Adrenal gland (tissue), 12 donors: Measurements from ENCODE around the gene RANBP9. TPM values are rescaled to one million over a fixed set of nuclear protein-coding genes. Genes with fewer than 3 reads are reported as not detected.

Experiments
- DNase-seq, 7 donors: peaks; one replicate each; pipeline ENCODE4 v3.0.0-alpha.2; 2019 to 2020
- H3K27ac ChIP-seq, 5 donors: fragments of 200-600 bp; sonication (generic) in 4 of 5; 1 replicate in 3 of 5; 2 replicates in 2 of 5; pipeline versions ENCODE4 v1.5.1 to v1.8.0; 2016 to 2020; ENCODE audit warnings: mild to moderate bottlenecking in 1 of 5
- H3K27me3 ChIP-seq: fragments of 200-600 bp; 2 replicates; pipeline ENCODE4 v1.8.0; 2021
- H3K36me3 ChIP-seq, 2 donors: fragments of 200-600 bp; replicated peaks in 1 of 2; 1 replicate in 1 of 2; 2 replicates in 1 of 2; pipeline versions ENCODE4 v1.5.1 to v1.8.0; 2018 to 2022
- H3K4me1 ChIP-seq, 2 donors: fragments of 200-600 bp; replicated peaks in 1 of 2; 1 replicate in 1 of 2; 2 replicates in 1 of 2; pipeline versions ENCODE4 v1.5.1 to v1.8.0; 2018 to 2021
- H3K4me3 ChIP-seq, 4 donors: fragments of 200-600 bp; sonication (generic) in 3 of 4; one replicate each; pipeline ENCODE4 v1.5.1; 2016 to 2018
- H3K9me3 ChIP-seq, 3 donors: fragments of 200-600 bp; sonication (generic) in 1 of 3; replicated peaks in 1 of 3; 1 replicate in 2 of 3; 2 replicates in 1 of 3; pipeline versions ENCODE4 v1.5.1 to v1.8.0; 2016 to 2021
- CTCF ChIP-seq, 6 experiments: fragments of 450-650 bp in 4 of 6; fragments of 200-600 bp in 2 of 6; sonication (generic) in 1 of 6; IDR thresholded peaks; 1 replicate in 5 of 6; 2 replicates in 1 of 6; pipeline versions ENCODE4 v1.5.1 to v1.8.0; 2016 to 2021; ENCODE audit warnings: antibody characterized with exemption in 6 of 6, mild to moderate bottlenecking in 2 of 6, moderate library complexity in 1 of 6
- POLR2A ChIP-seq, 2 donors: fragments of 450-650 bp; IDR thresholded peaks; one replicate each; pipeline ENCODE4 v1.6.1; 2017; ENCODE audit warnings: antibody characterized with exemption in 2 of 2, mild to moderate bottlenecking in 2 of 2, moderate library complexity in 1 of 2
- WGBS, 4 donors: extraction: QIAGEN DNeasy Blood & Tissue Kit in 2 of 4; methylation state at CpG; one replicate each; pipeline versions ENCODE4 v1.1.5 to v1.1.7; 2013 to 2017; 5-methylcytosine and 5-hydroxymethylcytosine counted together
- intact Hi-C, 2 donors: fragments of 100-400 bp; cut with DNase I; formaldehyde crosslinking; loops; one replicate each; pipeline versions ENCODE4 v1.14.1 to v1.15.0; 2022 to 2023
- polyA plus RNA-seq, 3 donors: library from polyadenylated mRNA; stranded (reverse); fragments of 200-250 nt in 2 of 3; fragments of 350-450 nt in 1 of 3; fragmentation: Illumina TruSeq in 1 of 3; extraction: RNeasy Lipid Tissue Mini Kit (QIAGEN cat#74804) in 1 of 3; gene quantifications; one replicate each; pipeline ENCODE4 v1.2.3, GENCODE V29; 2013 to 2014
- total RNA-seq, 9 donors: library from RNA; depleted of rRNA in 4 of 9; stranded (reverse); fragments of >200 nt in 4 of 9; fragments of 120-200 nt in 1 of 9; fragmentation: NEBNext Ultra II Directional in 1 of 9; extraction: Animal tissue kit (Norgen Biotek cat#: 25700) in 1 of 9; gene quantifications; one replicate each; pipeline versions ENCODE4 v1.1.0 to v1.2.4, GENCODE V29; 2013 to 2023
- donor health status: healthy with polysubstance abuse.
- donor health status: Bipolar disorder and iron deficiency.
- donor health status: DM: yes; HTN: yes; CAD: no.
- donor health status: DM: no; HTN: no; CAD: no.
- donor health status: DM: no; HTN: no; CAD: no.
- donor health status: DM: yes; HTN: yes; CAD: no.

RANBP9 gene
- total and polyA plus RNA-seq, 12 donors = 20.1 to 63.1 (median 37.9) TPM

DNA sequence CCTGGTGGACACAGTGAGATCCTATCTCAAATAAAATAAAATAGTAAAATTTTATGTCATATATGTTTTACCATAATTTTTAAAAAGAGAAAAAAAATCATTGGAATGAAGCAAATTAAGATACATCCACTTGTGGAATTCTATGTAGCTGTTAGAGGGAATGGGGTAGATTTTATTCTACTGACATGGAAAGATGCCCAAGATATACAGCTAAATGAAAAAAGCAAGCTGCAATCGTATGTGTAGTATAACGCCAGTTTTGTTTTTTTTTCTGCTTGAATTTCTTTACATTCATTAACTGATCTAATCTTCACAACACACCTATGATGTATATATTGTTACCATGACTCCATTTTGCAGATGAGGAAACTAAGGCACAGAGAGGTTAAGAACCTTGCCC lies 23.4 kb upstream of the RANBP9 start:
- TF ChIP-seq CTCF (IDR thresholded peaks at IDR 0.05) (no peak), POLR2A (IDR thresholded peaks at IDR 0.05) (no peak)
- peaks cover 0 to 5% of the 10 kb centered on the region in 2 donors for H3K4me1 ChIP-seq
- H3K4me3 ChIP-seq = no peak overlapping the region
- H3K9me3 ChIP-seq = no peaks in the 10 kb centered on the region
- H3K27me3 ChIP-seq = no peaks in the 10 kb centered on the region
- intact Hi-C loops = no loop called here
- no peak overlapping the region for H3K27ac ChIP-seq
- WGBS, 4 donors = 84 to 94% (median 91%) methylated on average over 2 of the region's 2 CpGs
- no peak for DNase-seq
- no peaks in the 10 kb centered on the region for H3K36me3 ChIP-seq

GRCh38 chr6:13733178-13733887 lies 21.7 kb upstream of the RANBP9 start:
- H3K27me3 ChIP-seq = no peaks in the 10 kb centered on the region
- peaks cover 0 to 5% of the 10 kb centered on the region in 2 donors for H3K4me1 ChIP-seq
- peak overlapping the region in 1 of 5 donors; percentile 55 for H3K27ac ChIP-seq
- H3K36me3 ChIP-seq = no peaks in the 10 kb centered on the region
- H3K4me3 ChIP-seq = peak overlapping the region in 1 of 4 donors; percentile 26
- DNase-seq = peak; percentile 63 to 88 (median 82)
- intact Hi-C loops = no loop called here
- TF ChIP-seq CTCF (IDR thresholded peaks at IDR 0.05) = no peak
- peak in 1 of 2 donors; percentile 33 for TF ChIP-seq POLR2A (IDR thresholded peaks at IDR 0.05)
- no peaks in the 10 kb centered on the region for H3K9me3 ChIP-seq
- WGBS, 4 donors = 29 to 40% (median 33%) methylated on average over 15 to 17 of the region's 17 CpGs

DNA sequence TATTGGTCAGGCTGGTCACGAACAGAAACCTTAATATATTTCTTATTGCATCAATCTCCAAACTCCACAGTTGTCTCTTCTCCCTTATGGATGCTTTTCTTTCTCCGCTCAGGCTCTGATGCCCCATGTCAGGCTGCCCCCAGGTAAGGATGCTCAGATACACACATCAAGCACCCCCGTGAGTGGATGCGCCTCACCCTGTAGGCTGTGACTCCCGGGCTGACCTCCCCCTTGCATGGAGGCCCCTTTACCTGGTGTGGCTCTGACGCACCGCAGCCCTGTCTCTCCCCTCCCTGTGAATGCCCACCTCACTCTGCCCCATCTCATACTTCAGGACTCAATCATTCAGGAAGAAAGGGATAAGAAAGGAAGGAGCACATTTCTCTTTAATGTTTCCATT lies 19.1 kb upstream of the RANBP9 start:
- H3K27me3 ChIP-seq = no peaks in the 10 kb centered on the region
- 85 to 94% (median 92%) methylated on average over 7 of the region's 7 CpGs for WGBS, 4 donors
- no peaks in the 10 kb centered on the region for H3K36me3 ChIP-seq

DNA sequence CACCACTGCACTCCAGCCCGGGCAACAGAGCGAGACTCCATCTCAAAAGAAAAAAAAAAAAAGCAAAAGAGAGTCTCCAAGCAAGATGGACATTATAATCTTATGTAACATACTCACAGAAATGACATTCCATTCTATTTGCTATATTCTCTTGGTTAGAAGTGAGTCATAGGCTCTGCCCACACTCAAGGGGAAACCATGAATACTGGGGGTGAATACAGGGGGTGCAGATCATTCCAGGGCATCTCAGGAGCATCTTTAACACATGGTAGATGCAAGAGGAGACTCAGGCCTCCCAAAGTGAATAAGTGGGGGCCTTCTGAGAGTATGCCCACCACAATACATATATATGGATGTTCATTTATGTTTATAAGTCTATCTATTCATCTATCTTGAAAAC lies 18.3 kb upstream of the RANBP9 start:
- Histone ChIP-seq H3K9me3 (no peaks in the 10 kb centered on the region), H3K27ac (no peak overlapping the region), H3K4me3 (no peak overlapping the region), H3K27me3 (no peaks in the 10 kb centered on the region), H3K36me3 (no peaks in the 10 kb centered on the region), H3K4me1 (peaks cover 0 to 5% of the 10 kb centered on the region in 2 donors)
- no peak for TF ChIP-seq POLR2A (IDR thresholded peaks at IDR 0.05)
- no peak for TF ChIP-seq CTCF (IDR thresholded peaks at IDR 0.05)
- DNase-seq = no peak
- WGBS, 4 donors = 92 to 100% (median 97%) methylated on average over 2 of the region's 2 CpGs
- intact Hi-C loops = no loop called here

More for the DNA sequence above, 19.1 kb upstream of the RANBP9 start:
- TF ChIP-seq CTCF (IDR thresholded peaks at IDR 0.05) (no peak), POLR2A (IDR thresholded peaks at IDR 0.05) (no peak)
- no peak overlapping the region for H3K27ac ChIP-seq
- peaks cover 0 to 5% of the 10 kb centered on the region in 2 donors for H3K4me1 ChIP-seq
- no peaks in the 10 kb centered on the region for H3K9me3 ChIP-seq
- intact Hi-C loops = no loop called here
- H3K4me3 ChIP-seq = no peak overlapping the region
- DNase-seq = no peak
